ENCODE measurements around the gene RREB1. TPM values are rescaled to one million over a fixed set of nuclear protein-coding genes. Genes with fewer than 3 reads are reported as not detected.

Gene RREB1
- total RNA-seq, 1 donor from 2014 or later = 15.9 TPM

- DNase-seq (ENCODE audit: low read depth) = no peak
- no peak overlapping the region for H3K4me3 ChIP-seq (ENCODE audit: low read depth, low read length)
- no peak for TF ChIP-seq CTCF (conservative IDR thresholded peaks at IDR 0.05; ENCODE audit: low read depth, low read length)
Measured at GRCh38 chr6:7078856-7079255, 28.9 kb upstream of the RREB1 start.

GRCh38 chr6:7080311-7080710, 27.4 kb upstream of the RREB1 start:
- TF ChIP-seq CTCF (conservative IDR thresholded peaks at IDR 0.05; ENCODE audit: low read depth, low read length) = no peak
- H3K4me3 ChIP-seq (ENCODE audit: low read depth, low read length) = no peak overlapping the region
- DNase-seq (ENCODE audit: low read depth) = no peak

- TF ChIP-seq CTCF (conservative IDR thresholded peaks at IDR 0.05; ENCODE audit: low read depth, low read length) = no peak
- no peak overlapping the region for H3K4me3 ChIP-seq (ENCODE audit: low read depth, low read length)
- no peak for DNase-seq (ENCODE audit: low read depth)
Measured at GRCh38 chr6:7085911-7086310, 21.9 kb upstream of the RREB1 start.

- no peak for TF ChIP-seq CTCF (conservative IDR thresholded peaks at IDR 0.05; ENCODE audit: low read depth, low read length)
- no peak overlapping the region for H3K4me3 ChIP-seq (ENCODE audit: low read depth, low read length)
- no peak for DNase-seq (ENCODE audit: low read depth)
Measured at GRCh38 chr6:7086488-7086887, 21.3 kb upstream of the RREB1 start.

GRCh38 chr6:7087066-7087465, 20.7 kb upstream of the RREB1 start:
- peak; percentile 28 for TF ChIP-seq CTCF (conservative IDR thresholded peaks at IDR 0.05; ENCODE audit: low read depth, low read length)
- no peak overlapping the region for H3K4me3 ChIP-seq (ENCODE audit: low read depth, low read length)
- no peak for DNase-seq (ENCODE audit: low read depth)

- no peak overlapping the region for H3K4me3 ChIP-seq (ENCODE audit: low read depth, low read length)
- no peak for TF ChIP-seq CTCF (conservative IDR thresholded peaks at IDR 0.05; ENCODE audit: low read depth, low read length)
- DNase-seq (ENCODE audit: low read depth) = no peak
Measured at GRCh38 chr6:7087491-7087979, 20.2 kb upstream of the RREB1 start.

- TF ChIP-seq CTCF (conservative IDR thresholded peaks at IDR 0.05; ENCODE audit: low read depth, low read length) = no peak
- no peak overlapping the region for H3K4me3 ChIP-seq (ENCODE audit: low read depth, low read length)
- no peak for DNase-seq (ENCODE audit: low read depth)
Measured at GRCh38 chr6:7088076-7088742, 19.6 kb upstream of the RREB1 start.
